Tibial nerve (tissue), 4 donors: ENCODE measurements around the gene FCER2.

Source experiments
- EP300 ChIP-seq, 2 donors: sonication (generic); formaldehyde crosslinking; IDR thresholded peaks; one replicate each; pipeline ENCODE4 v1.6.1; 2017; ENCODE audit warnings: antibody characterized with exemption in 2 of 2, mild to moderate bottlenecking in 1 of 2
- POLR2A ChIP-seq, 2 donors: fragments of 450-650 bp; IDR thresholded peaks; one replicate each; pipeline ENCODE4 v1.6.1; 2017; ENCODE audit warnings: antibody characterized with exemption in 2 of 2, mild to moderate bottlenecking in 2 of 2, moderate library complexity in 2 of 2
- TF ChIP-seq, protein P1 (sequence below), 5 experiments: fragments of 200-600 bp in 3 of 5; fragments of 450-650 bp in 2 of 5; sonication (generic) in 3 of 5; IDR thresholded peaks; one replicate each; pipeline ENCODE4 v1.5.1; 2016 to 2019; ENCODE audit warnings: antibody characterized with exemption in 5 of 5, mild to moderate bottlenecking in 3 of 5, moderate library complexity in 2 of 5

DNA sequence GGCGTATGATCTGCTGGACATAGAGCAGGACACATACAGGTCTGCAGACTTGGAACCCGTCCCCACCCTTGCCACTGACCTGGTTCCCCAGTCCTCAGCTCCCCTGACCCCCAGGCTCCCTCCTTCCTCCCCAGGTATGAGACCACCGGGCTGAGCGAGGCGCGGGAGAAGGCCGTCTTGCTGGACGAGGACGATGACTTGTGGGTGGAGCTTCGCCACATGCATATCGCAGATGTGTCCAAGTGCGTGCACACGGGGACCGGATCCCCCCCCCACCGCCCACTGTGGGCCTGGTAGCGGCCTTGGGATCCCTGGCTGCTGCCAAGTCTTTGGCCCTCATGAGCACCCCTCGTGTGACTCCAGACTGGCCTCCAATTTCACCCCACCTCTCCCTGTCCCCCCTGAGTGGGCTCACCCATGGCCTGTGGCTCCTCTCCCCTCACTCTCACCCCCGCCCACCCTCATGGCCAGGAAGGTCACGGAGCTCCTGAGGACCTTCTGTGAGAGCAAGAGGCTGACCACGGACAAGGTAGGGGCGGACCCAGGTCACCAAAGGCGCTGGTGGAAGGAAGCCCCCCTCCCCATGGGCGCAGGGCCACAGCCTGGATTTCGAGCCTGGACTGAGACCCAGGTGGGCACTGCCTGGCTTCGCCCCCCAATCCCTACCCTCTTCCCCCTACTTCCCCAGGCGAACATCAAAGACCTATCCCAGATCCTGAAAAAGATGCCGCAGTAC lies 59.5 kb downstream of the FCER2 start:
- TF ChIP-seq, protein P1, sequence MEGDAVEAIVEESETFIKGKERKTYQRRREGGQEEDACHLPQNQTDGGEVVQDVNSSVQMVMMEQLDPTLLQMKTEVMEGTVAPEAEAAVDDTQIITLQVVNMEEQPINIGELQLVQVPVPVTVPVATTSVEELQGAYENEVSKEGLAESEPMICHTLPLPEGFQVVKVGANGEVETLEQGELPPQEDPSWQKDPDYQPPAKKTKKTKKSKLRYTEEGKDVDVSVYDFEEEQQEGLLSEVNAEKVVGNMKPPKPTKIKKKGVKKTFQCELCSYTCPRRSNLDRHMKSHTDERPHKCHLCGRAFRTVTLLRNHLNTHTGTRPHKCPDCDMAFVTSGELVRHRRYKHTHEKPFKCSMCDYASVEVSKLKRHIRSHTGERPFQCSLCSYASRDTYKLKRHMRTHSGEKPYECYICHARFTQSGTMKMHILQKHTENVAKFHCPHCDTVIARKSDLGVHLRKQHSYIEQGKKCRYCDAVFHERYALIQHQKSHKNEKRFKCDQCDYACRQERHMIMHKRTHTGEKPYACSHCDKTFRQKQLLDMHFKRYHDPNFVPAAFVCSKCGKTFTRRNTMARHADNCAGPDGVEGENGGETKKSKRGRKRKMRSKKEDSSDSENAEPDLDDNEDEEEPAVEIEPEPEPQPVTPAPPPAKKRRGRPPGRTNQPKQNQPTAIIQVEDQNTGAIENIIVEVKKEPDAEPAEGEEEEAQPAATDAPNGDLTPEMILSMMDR (IDR thresholded peaks at IDR 0.05) = no peak
- TF ChIP-seq POLR2A (IDR thresholded peaks at IDR 0.05) (no peak), EP300 (IDR thresholded peaks at IDR 0.05) (no peak)
